ENCODE measurements around the gene C2orf72. TPM values are rescaled to one million over a fixed set of nuclear protein-coding genes. Genes with fewer than 3 reads are reported as not detected.

C2orf72 gene
- total and polyA plus RNA-seq, 4 experiments from 2014 or later, result not detected

DNA sequence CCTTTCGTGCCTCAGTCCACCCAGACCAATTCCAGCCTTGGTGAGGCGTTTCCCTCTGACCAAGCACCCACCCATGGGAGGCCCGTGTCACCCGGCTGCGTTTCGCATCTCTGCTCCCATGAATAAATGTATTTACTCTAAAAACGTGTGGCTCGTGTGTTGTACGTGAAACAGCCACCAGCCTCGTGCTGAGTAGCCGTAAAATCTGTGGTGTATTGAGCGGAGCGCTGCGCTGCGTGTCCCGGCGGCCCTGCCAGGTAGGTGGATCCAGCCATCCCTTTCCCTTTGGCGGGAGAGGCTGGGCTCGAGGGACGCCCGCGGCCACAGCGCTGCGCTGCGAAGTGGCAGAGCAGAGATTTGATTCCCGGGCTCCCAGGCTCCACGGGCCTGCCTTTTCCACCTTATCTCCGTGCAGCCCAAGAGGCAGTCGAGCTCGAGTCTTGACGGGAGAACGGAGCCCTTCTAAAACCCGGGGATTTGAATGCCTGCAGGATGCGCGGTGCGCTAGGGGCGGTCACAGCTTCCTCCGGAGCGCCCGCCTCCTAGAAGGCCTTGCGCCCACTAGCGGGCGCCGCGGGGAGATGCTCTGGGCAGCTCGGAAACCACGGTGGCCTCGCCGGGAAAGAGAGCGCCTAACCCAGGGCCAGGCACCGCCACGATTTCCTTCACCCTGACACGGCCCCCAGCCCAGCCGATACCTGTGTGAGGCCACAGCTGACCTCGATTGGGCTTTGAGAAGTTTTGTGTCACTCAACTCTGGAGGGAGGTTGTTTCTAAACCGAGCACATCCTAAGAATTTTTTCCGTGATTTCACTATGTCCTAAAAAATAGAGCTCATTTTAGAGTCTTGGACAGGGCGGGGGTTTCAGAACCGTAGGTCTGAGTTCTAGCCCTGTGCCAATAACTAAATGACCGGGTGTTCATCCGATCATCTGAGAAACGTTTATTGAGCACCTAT lies 15.4 kb downstream of the C2orf72 start:
- Mint-ChIP-seq H3K9me3 (no peaks in the 10 kb centered on the region), H3K27me3 (peaks cover 2 to 10% of the 10 kb centered on the region in 2 donors), H3K4me1 (peaks cover 12 to 40% (median 25%) of the 10 kb centered on the region in 4 donors), H3K4me3 (peak overlapping the region; percentile 90 to 96 (median 92)), H3K27ac (peak overlapping the region in 5 of 7 donors; percentile 69 to 88 (median 84)), H3K36me3 (peaks cover 0 to 6% of the 10 kb centered on the region in 2 donors)
- H3K4me3 ChIP-seq (ENCODE audit: low read length in 2 of 2), result peak overlapping the region; percentile 77 to 84
- DNase-seq, result peak; percentile 80 to 84 (median 83)
- POLR2A ChIA-PET (ENCODE audit: partially characterized antibody), result interaction anchor here (0.7 to 1.0 kb wide), 3 partner anchors 401 to 430 kb away, joined by 3 read pairs; no protein-coding TSS in a partner anchor
- CTCF ChIA-PET (ENCODE audit: partially characterized antibody), result interaction anchor here (0.6 to 2.6 kb wide), 29 partner anchors 8 to 799 kb away, joined by 3 to 21 read pairs (median 4); no protein-coding TSS in a partner anchor
- H3K4me1 ChIP-seq (ENCODE audit: insufficient read depth, low read length), result peaks cover 14% of the 10 kb centered on the region
- H3K27me3 ChIP-seq (ENCODE audit: insufficient read depth, low read length), result no peaks in the 10 kb centered on the region
- no peaks in the 10 kb centered on the region for H3K36me3 ChIP-seq (ENCODE audit: insufficient read depth, low read length)
- intact Hi-C loops (cut with micrococcal nuclease), result loop anchor here (1.0 to 10.0 kb wide), 2 partner anchors 148 to 228 kb away; no protein-coding TSS in a partner anchor
- H3K9me3 ChIP-seq (ENCODE audit: control insufficient read depth in 1 of 2, low read length in 2 of 2), result no peaks in the 10 kb centered on the region
- H3K27ac ChIP-seq (ENCODE audit: low read depth, low read length), result no peak overlapping the region

DNA sequence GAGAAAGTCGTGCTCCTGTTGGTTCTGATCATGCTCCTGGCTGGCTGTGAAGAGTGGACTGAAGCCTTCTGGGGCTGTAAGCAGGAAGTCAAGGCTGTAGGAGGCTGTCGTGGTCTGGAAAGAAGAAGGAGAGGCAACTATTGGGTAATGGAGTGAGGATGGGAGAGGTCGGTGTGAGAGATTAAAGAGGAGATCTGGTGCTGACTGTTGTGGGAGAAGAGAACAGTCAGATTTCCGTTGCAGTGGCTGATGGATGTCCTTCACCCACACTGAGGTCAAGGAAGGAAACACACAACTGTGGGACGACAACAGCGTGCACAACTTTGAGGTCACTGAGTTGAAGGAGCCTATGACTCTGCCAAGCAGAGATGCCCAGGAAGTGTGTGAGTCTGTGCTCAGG lies 16.5 kb downstream of the C2orf72 start:
- no peak overlapping the region for H3K4me3 ChIP-seq (ENCODE audit: low read length in 2 of 2)
- H3K4me1 ChIP-seq (ENCODE audit: insufficient read depth, low read length), result peaks cover 25% of the 10 kb centered on the region
- no peaks in the 10 kb centered on the region for H3K27me3 ChIP-seq (ENCODE audit: insufficient read depth, low read length)
- Mint-ChIP-seq H3K4me1 (peaks cover 21 to 51% (median 36%) of the 10 kb centered on the region in 4 donors), H3K9me3 (no peaks in the 10 kb centered on the region), H3K4me3 (peak overlapping the region in 3 of 8 donors; percentile 7 to 74 (median 47)), H3K36me3 (peaks cover 0 to 6% of the 10 kb centered on the region in 2 donors), H3K27me3 (peaks cover 0 to 10% of the 10 kb centered on the region in 2 donors), H3K27ac (peak overlapping the region in 2 of 7 donors; percentile 37 to 88)
- CTCF ChIA-PET (ENCODE audit: partially characterized antibody), result interaction anchor here (0.9 to 2.6 kb wide), 4 partner anchors 10 to 66 kb away, joined by 3 to 21 read pairs (median 12); no protein-coding TSS in a partner anchor
- H3K27ac ChIP-seq (ENCODE audit: low read depth, low read length), result no peak overlapping the region
- no peaks in the 10 kb centered on the region for H3K36me3 ChIP-seq (ENCODE audit: insufficient read depth, low read length)
- H3K9me3 ChIP-seq (ENCODE audit: control insufficient read depth in 1 of 2, low read length in 2 of 2), result no peaks in the 10 kb centered on the region
- no peak for DNase-seq
- POLR2A ChIA-PET (ENCODE audit: partially characterized antibody), result no interaction called here
- intact Hi-C loops (cut with micrococcal nuclease), result loop anchor here (1.0 to 10.0 kb wide), 2 partner anchors 149 to 230 kb away; no protein-coding TSS in a partner anchor

DNA sequence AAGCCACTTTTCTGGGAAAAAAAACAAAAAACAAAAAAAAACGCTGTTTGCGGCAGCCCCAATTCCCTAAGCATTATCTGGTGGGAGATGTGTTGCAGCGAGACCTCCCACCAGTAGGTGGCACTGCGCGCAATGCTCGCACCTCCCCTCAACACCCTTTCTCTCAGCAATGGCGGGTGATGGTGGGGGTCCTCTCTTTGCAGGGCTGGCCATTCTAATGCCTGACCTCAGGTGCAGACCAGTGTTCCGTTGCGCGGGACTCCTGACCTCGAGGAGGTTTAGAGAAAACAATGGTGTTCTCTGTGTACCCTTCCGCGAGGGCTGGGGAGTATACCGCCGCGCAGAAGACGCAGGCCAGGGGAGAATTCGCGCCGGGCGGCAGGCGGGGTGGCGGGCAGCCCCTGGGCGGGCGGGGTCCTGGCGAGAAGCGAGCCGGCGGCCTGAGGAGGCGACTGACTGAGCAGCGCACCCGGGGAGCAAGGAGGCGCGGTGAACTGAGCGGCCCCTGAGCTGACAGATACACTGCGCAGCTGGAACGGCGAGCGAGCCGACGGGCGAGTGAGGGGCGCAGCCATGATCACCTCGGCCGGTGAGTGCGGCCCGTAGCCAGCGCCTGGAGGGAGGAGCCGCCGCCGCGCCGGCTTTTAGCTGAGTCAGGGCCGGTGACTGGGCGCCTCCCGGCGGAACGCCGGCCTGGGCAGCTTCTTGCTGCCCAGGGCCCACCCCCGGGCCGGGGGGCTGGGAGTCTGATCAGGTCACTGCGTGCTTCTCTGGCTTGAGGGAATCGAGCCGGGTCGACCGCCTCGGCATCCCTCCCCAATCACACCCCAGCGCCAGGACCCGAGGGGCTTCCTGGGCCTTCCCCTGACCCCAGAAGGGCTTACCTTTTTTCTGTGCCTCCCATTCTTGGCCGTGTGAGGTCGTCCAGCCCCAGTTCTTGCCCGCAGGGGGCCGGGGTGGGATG lies 19.4 kb downstream of the C2orf72 start, which contains the start of gene PSMD1:
TSS of gene PSMD1 (plus strand) at position 415 of the 964 bp plus-strand sequence. CDS start at position 574, 159 bp downstream.
- ChIA-PET POLR2A (ENCODE audit: partially characterized antibody) (interaction anchor here (0.7 to 1.2 kb wide), 4 partner anchors 76 to 408 kb away, joined by 3 to 4 read pairs (median 3); partner anchors contain the start of gene NCL), CTCF (ENCODE audit: partially characterized antibody) (interaction anchor here (0.6 to 1.0 kb wide), 2 partner anchors 33 to 621 kb away, joined by 3 to 4 read pairs; no protein-coding TSS in a partner anchor)
- Histone ChIP-seq H3K27me3 (ENCODE audit: insufficient read depth, low read length) (no peaks in the 10 kb centered on the region), H3K9me3 (ENCODE audit: control insufficient read depth in 1 of 2, low read length in 2 of 2) (no peaks in the 10 kb centered on the region), H3K36me3 (ENCODE audit: insufficient read depth, low read length) (no peaks in the 10 kb centered on the region), H3K4me3 (ENCODE audit: low read length in 2 of 2) (peak within 1 kb of the TSS; percentile 70 to 87), H3K4me1 (ENCODE audit: insufficient read depth, low read length) (peaks cover 35% of the 10 kb centered on the region), H3K27ac (ENCODE audit: low read depth, low read length) (peak within 1 kb of the TSS; percentile 85)
- Mint-ChIP-seq H3K36me3 (peaks cover 0 to 11% of the 10 kb centered on the region in 2 donors), H3K4me1 (peaks cover 31 to 66% (median 49%) of the 10 kb centered on the region in 4 donors), H3K27ac (peak within 1 kb of the TSS; percentile 99 to 100 (median 100)), H3K27me3 (peaks cover 0 to 5% of the 10 kb centered on the region in 2 donors), H3K9me3 (no peaks in the 10 kb centered on the region), H3K4me3 (peak within 1 kb of the TSS; percentile 98 to 100 (median 99))
- intact Hi-C loops (cut with micrococcal nuclease), result loop anchor here (2.0 to 10.0 kb wide), 5 partner anchors 14 to 1134 kb away; partner anchors contain the start of genes CAB39, FBXO36, SP140 and TRIP12
- peak; percentile 95 to 98 (median 96) for DNase-seq

DNA sequence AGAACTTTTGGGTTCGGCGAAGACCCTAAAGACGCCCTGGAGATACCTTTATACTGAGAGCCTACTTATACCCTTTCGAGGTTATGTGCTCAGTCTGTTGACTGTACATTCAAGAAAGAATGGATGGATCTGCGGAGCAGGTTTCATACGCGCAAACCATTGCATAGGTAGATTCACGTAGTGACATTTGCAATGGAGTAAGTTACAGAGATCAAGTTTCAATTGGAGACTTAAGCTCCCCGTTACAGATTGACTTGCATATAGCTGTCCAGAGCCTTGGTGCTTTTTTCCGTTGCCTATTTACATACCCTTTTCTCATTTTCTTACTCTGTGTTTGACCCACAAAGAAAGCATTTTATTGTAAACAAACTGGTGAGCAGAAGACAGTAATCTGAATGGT lies 20.3 kb downstream of the C2orf72 start:
- intact Hi-C loops (cut with micrococcal nuclease), result loop anchor here (2.0 to 10.0 kb wide), 5 partner anchors 13 to 1135 kb away; partner anchors contain the start of genes CAB39, FBXO36, SP140 and TRIP12
- peak overlapping the region; percentile 70 to 87 for H3K4me3 ChIP-seq (ENCODE audit: low read length in 2 of 2)
- ChIA-PET POLR2A (ENCODE audit: partially characterized antibody) (interaction anchor here (0.7 to 1.2 kb wide), 4 partner anchors 77 to 407 kb away, joined by 3 to 4 read pairs (median 3); partner anchors contain the start of gene NCL), CTCF (ENCODE audit: partially characterized antibody) (interaction anchor here (1.1 to 1.6 kb wide), 2 partner anchors 17 to 394 kb away, joined by 3 to 4 read pairs; no protein-coding TSS in a partner anchor)
- peaks cover 32% of the 10 kb centered on the region for H3K4me1 ChIP-seq (ENCODE audit: insufficient read depth, low read length)
- peaks cover 0 to 5% of the 10 kb centered on the region in 2 donors for H3K27me3 Mint-ChIP-seq
- peak overlapping the region; percentile 72 to 99 (median 78) for H3K27ac Mint-ChIP-seq
- no peaks in the 10 kb centered on the region for H3K9me3 ChIP-seq (ENCODE audit: control insufficient read depth in 1 of 2, low read length in 2 of 2)
- H3K36me3 Mint-ChIP-seq, result peaks cover 8 to 17% of the 10 kb centered on the region in 2 donors
- DNase-seq, result no peak
- no peaks in the 10 kb centered on the region for H3K27me3 ChIP-seq (ENCODE audit: insufficient read depth, low read length)
- H3K4me3 Mint-ChIP-seq, result peak overlapping the region; percentile 78 to 99 (median 98)
- H3K9me3 Mint-ChIP-seq, result no peaks in the 10 kb centered on the region
- peak overlapping the region; percentile 85 for H3K27ac ChIP-seq (ENCODE audit: low read depth, low read length)
- peaks cover 3% of the 10 kb centered on the region for H3K36me3 ChIP-seq (ENCODE audit: insufficient read depth, low read length)
- peaks cover 26 to 61% (median 42%) of the 10 kb centered on the region in 4 donors for H3K4me1 Mint-ChIP-seq

DNA sequence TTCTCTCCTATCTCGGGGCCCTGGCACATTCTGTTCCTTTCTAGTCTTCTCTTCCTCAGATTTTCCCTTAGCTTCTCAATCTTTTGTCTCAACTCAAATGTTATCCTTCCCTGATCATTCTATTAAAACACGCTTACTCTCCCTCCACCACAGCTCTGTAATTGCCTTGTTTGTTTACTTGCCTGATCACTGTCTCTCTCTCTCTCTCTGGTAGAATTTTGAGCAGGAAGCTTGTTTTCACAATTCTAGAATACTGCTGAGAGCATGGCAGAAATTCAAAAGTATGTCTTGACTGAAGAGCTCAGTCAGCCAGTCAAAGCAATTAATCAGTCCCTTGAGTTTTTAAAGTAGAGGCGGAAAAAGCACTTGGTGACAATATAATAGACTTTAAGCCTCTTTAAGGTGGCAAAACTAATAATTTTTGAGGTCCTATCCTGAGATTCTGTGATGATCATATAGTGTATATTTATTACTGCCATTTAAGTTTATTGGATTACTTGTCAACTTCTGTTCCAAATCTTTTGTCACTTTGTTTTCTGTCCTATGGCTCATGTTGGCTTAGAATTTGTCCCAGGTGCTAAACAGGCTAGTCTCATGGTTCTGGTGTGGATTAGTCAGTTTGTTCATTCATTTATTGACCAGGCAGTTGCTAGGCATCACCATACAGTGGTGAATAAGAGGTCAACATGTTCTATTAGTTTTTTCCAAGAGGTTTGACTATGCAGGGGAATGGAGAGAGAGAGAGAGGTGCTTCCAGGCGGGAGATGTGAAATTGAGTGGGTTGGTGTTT lies 21.6 kb downstream of the C2orf72 start:
- peak overlapping the region; percentile 9 to 99 (median 65) for H3K27ac Mint-ChIP-seq
- DNase-seq, result no peak
- H3K4me3 ChIP-seq (ENCODE audit: low read length in 2 of 2), result no peak overlapping the region
- H3K27ac ChIP-seq (ENCODE audit: low read depth, low read length), result no peak overlapping the region
- peaks cover 0 to 2% of the 10 kb centered on the region in 2 donors for H3K27me3 Mint-ChIP-seq
- CTCF ChIA-PET (ENCODE audit: partially characterized antibody), result interaction anchor here (0.8 to 1.6 kb wide), 3 partner anchors 15 to 393 kb away, joined by 3 to 4 read pairs (median 3); no protein-coding TSS in a partner anchor
- no peaks in the 10 kb centered on the region for H3K27me3 ChIP-seq (ENCODE audit: insufficient read depth, low read length)
- H3K36me3 ChIP-seq (ENCODE audit: insufficient read depth, low read length), result peaks cover 13% of the 10 kb centered on the region
- peaks cover 21 to 48% (median 34%) of the 10 kb centered on the region in 4 donors for H3K4me1 Mint-ChIP-seq
- no peaks in the 10 kb centered on the region for H3K9me3 Mint-ChIP-seq
- peaks cover 17 to 28% of the 10 kb centered on the region in 2 donors for H3K36me3 Mint-ChIP-seq
- intact Hi-C loops (cut with micrococcal nuclease), result loop anchor here (5.0 to 10.0 kb wide), 3 partner anchors 154 to 1137 kb away; partner anchors contain the start of genes FBXO36, SP140 and TRIP12
- POLR2A ChIA-PET (ENCODE audit: partially characterized antibody), result no interaction called here
- H3K9me3 ChIP-seq (ENCODE audit: control insufficient read depth in 1 of 2, low read length in 2 of 2), result no peaks in the 10 kb centered on the region
- H3K4me3 Mint-ChIP-seq, result peak overlapping the region; percentile 68 to 99 (median 98)
- peaks cover 26% of the 10 kb centered on the region for H3K4me1 ChIP-seq (ENCODE audit: insufficient read depth, low read length)
